ENCODE results near the gene SECISBP2.
A peak's percentile ranks its signal among the peaks of the same experiment; 100 is the strongest.

DNA sequence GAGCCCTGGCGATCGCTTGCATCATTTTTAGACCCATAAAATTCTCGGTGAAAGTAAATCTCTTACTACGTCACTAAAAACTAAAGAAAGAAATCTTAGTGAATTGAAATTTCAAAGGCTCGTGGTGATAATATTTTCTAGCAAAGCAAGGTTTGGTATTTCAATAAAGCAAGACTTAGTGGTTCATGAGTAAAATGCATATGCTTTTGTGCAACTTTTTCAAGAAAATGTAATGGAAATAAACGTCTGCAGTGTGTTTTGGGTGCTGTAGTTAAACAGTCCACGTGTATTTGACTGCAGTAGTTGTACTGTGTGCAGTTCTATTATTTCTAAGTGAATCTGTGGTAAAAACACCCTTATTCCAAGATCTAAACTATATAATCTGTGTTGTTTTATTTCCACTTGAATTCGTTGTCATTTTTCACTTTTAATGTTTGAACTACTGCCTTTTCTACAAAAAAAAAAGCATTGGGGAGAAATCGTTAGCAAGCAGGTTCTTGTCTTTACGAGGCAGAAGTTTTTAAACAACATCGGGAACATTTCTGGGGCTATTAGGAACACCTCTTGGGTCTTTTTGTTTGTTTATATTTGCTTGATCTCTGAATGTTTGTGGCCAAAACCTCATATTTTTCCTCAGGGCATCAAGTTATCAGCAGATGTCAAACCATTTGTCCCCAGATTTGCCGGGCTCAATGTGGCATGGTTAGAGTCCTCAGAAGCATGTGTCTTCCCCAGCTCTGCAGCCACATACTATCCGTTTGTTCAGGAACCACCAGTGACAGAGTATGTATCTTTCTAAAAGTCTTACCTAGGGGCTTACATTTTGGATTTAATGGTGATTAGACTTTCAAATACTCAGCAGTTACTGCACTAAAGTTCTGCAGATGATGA, 960 bp downstream of the SECISBP2 start:
- TF ChIP-seq CTCF (IDR thresholded peaks at IDR 0.05) (peak; percentile 52), ZFX (IDR thresholded peaks at IDR 0.05; ENCODE audit: borderline replicate concordance) (no peak)
